ENCODE data around the gene DHRS4L2.
"Not testable (repeated sequence)": the region's sequence is repeated elsewhere in the genome, so short reads cannot be mapped to it uniquely, and the experiment has no call there.

The DHRS4L2 gene

GRCh38 chr14:24020520-24020919 lies 31.8 kb downstream of the DHRS4L2 start:
- not testable (repeated sequence) for FAIRE-seq

- not testable (repeated sequence) for FAIRE-seq
These were observed 36.2 kb downstream of the DHRS4L2 start for GRCh38 chr14:24024939-24025418.

GRCh38 chr14:24029687-24030086 lies 41.0 kb downstream of the DHRS4L2 start:
- not testable (repeated sequence) for FAIRE-seq

- not testable (repeated sequence) for FAIRE-seq
These were observed 42.6 kb downstream of the DHRS4L2 start for GRCh38 chr14:24031331-24031730.

GRCh38 chr14:24032727-24033418 lies 44.1 kb downstream of the DHRS4L2 start:
- no peak for FAIRE-seq

- FAIRE-seq: not testable (repeated sequence)
These were observed 47.0 kb downstream of the DHRS4L2 start for GRCh38 chr14:24035769-24036168.

GRCh38 chr14:24036169-24036962 lies 47.6 kb downstream of the DHRS4L2 start:
- FAIRE-seq: no peak

- FAIRE-seq: not testable (repeated sequence)
These were observed 48.4 kb downstream of the DHRS4L2 start for GRCh38 chr14:24036963-24037657.

GRCh38 chr14:24037658-24038037 lies 48.9 kb downstream of the DHRS4L2 start:
- no peak for FAIRE-seq

GRCh38 chr14:24038686-24039085 lies 50.0 kb downstream of the DHRS4L2 start:
- no peak for FAIRE-seq

- no peak for FAIRE-seq
These were observed 52.0 kb downstream of the DHRS4L2 start for GRCh38 chr14:24040692-24041091.

- no peak for FAIRE-seq
These were observed 54.0 kb downstream of the DHRS4L2 start for GRCh38 chr14:24042746-24043145.

GRCh38 chr14:24049002-24049401 lies 60.3 kb downstream of the DHRS4L2 start:
- FAIRE-seq: not testable (repeated sequence)

GRCh38 chr14:24050753-24051152 lies 62.0 kb downstream of the DHRS4L2 start:
- FAIRE-seq: not testable (repeated sequence)

- FAIRE-seq: no peak
These were observed 62.6 kb downstream of the DHRS4L2 start for GRCh38 chr14:24051176-24051788.

- no peak for FAIRE-seq
These were observed 63.3 kb downstream of the DHRS4L2 start, which contains the start of gene CARMIL3 for GRCh38 chr14:24051789-24052655. Gene CARMIL3 (plus strand): TSS chr14:24052009. CDS start chr14:24052154, 145 bp downstream.

GRCh38 chr14:24052656-24053547 lies 64.2 kb downstream of the DHRS4L2 start:
- FAIRE-seq: no peak

GRCh38 chr14:24053548-24054323 lies 65.0 kb downstream of the DHRS4L2 start:
- FAIRE-seq: no peak

- no peak for FAIRE-seq
These were observed 65.6 kb downstream of the DHRS4L2 start for GRCh38 chr14:24054324-24054641.

GRCh38 chr14:24054646-24055045 lies 65.9 kb downstream of the DHRS4L2 start:
- no peak for FAIRE-seq
